GM12878 (cell line): ENCODE measurements around the gene CITED2. TPM values are rescaled to one million over a fixed set of nuclear protein-coding genes. Genes with fewer than 3 reads are reported as not detected.

Experiments used
- ATAC-seq: fragments of 200-7000 bp; cut with Tn5 transposase; 3 replicates; pipeline ENCODE4 v1.9.1; 2020; ENCODE audit warnings: mild to moderate bottlenecking, moderate library complexity
- BruUV-seq: library from RNA; stranded (reverse); fragments of 400-500 nt; replicated peaks from 2 replicates; lab custom pipeline; 2021; lab: Mats Ljungman, UMichigan
- CTCF ChIA-PET: fragments of 300-600 bp; sonication (Branson Sonifier 250); formaldehyde crosslinking; extraction: SDS; loops from one replicate; lab custom pipeline; 2021; ENCODE audit warnings: inconsistent platforms; lab: Yijun Ruan, JAX
- POLR2A ChIA-PET: fragments of 350-600 bp; formaldehyde crosslinking; extraction: SDS; loops from one replicate; lab custom pipeline; 2021; ENCODE audit warnings: inconsistent platforms; lab: Charles Lee
- RAD21 ChIA-PET: fragments of 300-600 bp; sonication (Branson Sonifier 250); formaldehyde crosslinking; loops from one replicate; lab custom pipeline; 2023; ENCODE audit warnings: antibody characterized with exemption; ENCODE audit not compliant: unreplicated experiment; lab: Charles Lee
- SMC1A ChIA-PET: fragments of 300-600 bp; sonication (Branson Sonifier 250); formaldehyde crosslinking; loops from one replicate; lab custom pipeline; 2023; ENCODE audit not compliant: unreplicated experiment, uncharacterized antibody; lab: Charles Lee
- DNase-seq: peaks from one replicate; pipeline ENCODE4 v3.0.0-alpha.2; 2011; ENCODE audit warnings: low read depth, low spot score
- FAIRE-seq: peaks from 3 replicates; lab custom pipeline; 2011; peaks lifted over from hg19 to GRCh38; lab: Jason Lieb, UNC
- H2AFZ ChIP-seq: 2 replicates; pipeline ENCODE4 v1.6.0; 2011; ENCODE audit warnings: low read depth, low read length, control low read depth; ENCODE audit not compliant: control insufficient read depth
- H3K27ac ChIP-seq: 2 replicates; pipeline ENCODE4 v1.5.1; 2011; ENCODE audit warnings: control low read depth; ENCODE audit not compliant: control insufficient read depth, insufficient read depth
- H3K27me3 ChIP-seq, 2 experiments: replicated peaks in 1 of 2; 2 replicates each; pipeline versions ENCODE4 v1.6.0 to v1.6.1; 2011; ENCODE audit warnings: low read length in 1 of 2; ENCODE audit not compliant: control insufficient read depth in 2 of 2, insufficient read depth in 2 of 2
- H3K36me3 ChIP-seq, 2 experiments: 2 replicates each; pipeline ENCODE4 v1.5.1; 2011; ENCODE audit warnings: low read length in 1 of 2; ENCODE audit not compliant: control insufficient read depth in 2 of 2, insufficient read depth in 2 of 2
- H3K4me1 ChIP-seq: 2 replicates; pipeline ENCODE4 v1.6.1; 2011; ENCODE audit warnings: mild to moderate bottlenecking, low read length, moderate library complexity, mixed read lengths; ENCODE audit not compliant: control insufficient read depth, insufficient read depth
- H3K4me2 ChIP-seq: 2 replicates; pipeline ENCODE4 v1.6.0; 2011; ENCODE audit warnings: control low read depth; ENCODE audit not compliant: control insufficient read depth, insufficient read depth
- H3K4me3 ChIP-seq: fragments of 200-600 bp; sonication (generic); 2 replicates; pipeline ENCODE4 v1.5.1; 2016
- H3K79me2 ChIP-seq: 2 replicates; pipeline ENCODE4 v1.6.0; 2011; ENCODE audit warnings: low read length; ENCODE audit not compliant: control insufficient read depth, insufficient read depth
- H3K9ac ChIP-seq: 2 replicates; pipeline ENCODE4 v1.8.0; 2011; ENCODE audit warnings: low read length, control low read depth, mixed read lengths; ENCODE audit not compliant: control insufficient read depth, insufficient read depth
- H3K9me3 ChIP-seq: replicated peaks from 3 replicates; pipeline ENCODE4 v1.5.1; 2011; ENCODE audit warnings: mild to moderate bottlenecking, low read length; ENCODE audit not compliant: control insufficient read depth, insufficient read depth
- H4K20me1 ChIP-seq: 2 replicates; pipeline ENCODE4 v1.6.0; 2011; ENCODE audit not compliant: control insufficient read depth, insufficient read depth
- NFYA ChIP-seq: IDR thresholded peaks from 2 replicates; pipeline ENCODE4 v1.6.1; 2011; ENCODE audit warnings: low read depth, mild to moderate bottlenecking, low read length, improper control_type of control experiment, borderline replicate concordance
- PAX5 ChIP-seq: IDR thresholded peaks from 2 replicates; pipeline ENCODE4 v1.6.1; 2011; ENCODE audit warnings: low read depth, low read length, borderline replicate concordance
- PKNOX1 ChIP-seq: fragments of 450-650 bp; IDR thresholded peaks from 2 replicates; pipeline ENCODE4 v1.6.1; 2016; ENCODE audit warnings: mild to moderate bottlenecking
- RAD21 ChIP-seq: IDR thresholded peaks from 2 replicates; pipeline ENCODE4 v1.6.1; 2011; ENCODE audit warnings: mild to moderate bottlenecking, low read depth, low read length, moderate library complexity; ENCODE audit not compliant: insufficient read depth
- RAD51 ChIP-seq: fragments of 450-650 bp; IDR thresholded peaks from 2 replicates; pipeline ENCODE4 v1.6.1; 2016; ENCODE audit warnings: moderate library complexity, mild to moderate bottlenecking, inconsistent platforms
- RCOR1 ChIP-seq: conservative IDR thresholded peaks from 2 replicates; pipeline ENCODE4 v1.6.1; 2012; ENCODE audit warnings: low read depth, low read length, improper control_type of control experiment
- RELA ChIP-seq: fragments of 450-650 bp; IDR thresholded peaks from 2 replicates; pipeline ENCODE4 v1.8.0; 2014; ENCODE audit warnings: borderline replicate concordance; ENCODE audit not compliant: partially characterized antibody
- SREBF1 ChIP-seq: IDR thresholded peaks from 2 replicates; pipeline ENCODE4 v1.6.1; 2012; ENCODE audit warnings: mild to moderate bottlenecking, low read length
- STAT3 ChIP-seq: IDR thresholded peaks from 2 replicates; pipeline ENCODE4 v1.6.1; 2011; ENCODE audit warnings: low read depth, low read length, improper control_type of control experiment
- ZNF384 ChIP-seq: IDR thresholded peaks from 2 replicates; pipeline ENCODE4 v1.6.1; 2012; ENCODE audit warnings: low read depth, mild to moderate bottlenecking, low read length, improper control_type of control experiment, borderline replicate concordance
- ZZZ3 ChIP-seq: IDR thresholded peaks from 2 replicates; pipeline ENCODE4 v1.6.1; 2011; ENCODE audit warnings: low read depth; ENCODE audit not compliant: control insufficient read depth, insufficient read length
- WGBS: methylation state at CpG from one replicate; pipeline ENCODE4 v1.1.6; 2016; ENCODE audit warnings: low lambda C conversion rate; ENCODE audit not compliant: insufficient replicate concordance, insufficient coverage; ENCODE audit errors: missing lambda C conversion rate; 5-methylcytosine and 5-hydroxymethylcytosine counted together
- in situ Hi-C: fragments of 300-500 bp; cut with MboI; formaldehyde crosslinking; loops from 9 replicates; pipeline ENCODE4 v1.14.3; 2018; ENCODE audit warnings: mixed read lengths
- intact Hi-C: fragments of 100-400 bp; cut with micrococcal nuclease; formaldehyde crosslinking; loops from one replicate; pipeline ENCODE4 v1.14.2; 2022; ENCODE audit not compliant: unreplicated experiment
- polyA plus RNA-seq, 11 experiments: library from polyadenylated mRNA; depleted of rRNA in 4 of 11; unstranded in 6 of 11; stranded (reverse) in 5 of 11; fragments of >200 nt; fragmentation: Nextera tagmentation in 4 of 11; fragmentation: Illumina TruSeq in 1 of 11; extraction: Ambion mirVana in 4 of 11; extraction: Trizol in 1 of 11; gene quantifications; 1 replicate in 1 of 11; 2 replicates in 10 of 11; pipeline versions ENCODE4 v1.2.1 to v1.2.3, GENCODE V29; 2011 to 2016; ENCODE audit warnings: inconsistent platforms in 2 of 11, missing spikeins in 2 of 11, low read depth in 1 of 11
- total RNA-seq, 4 experiments: library from RNA; depleted of rRNA in 3 of 4; stranded (reverse); fragments of >200 nt in 3 of 4; fragmentation: Illumina TruSeq in 1 of 4; extraction: Trizol in 1 of 4; gene quantifications; 2 replicates each; pipeline versions ENCODE4 v1.2.1 to v1.2.3, GENCODE V29; 2013 to 2021
- TF ChIP-seq, protein P1 (sequence below): IDR thresholded peaks from 2 replicates; pipeline ENCODE4 v1.6.1; 2011; ENCODE audit warnings: borderline replicate concordance, low read depth, mild to moderate bottlenecking, moderate library complexity, low read length; ENCODE audit not compliant: insufficient read depth, poor library complexity, severe bottlenecking
- TF ChIP-seq, protein P2 (sequence below): fragments of 450-650 bp; IDR thresholded peaks from 2 replicates; pipeline ENCODE4 v1.6.1; 2016; ENCODE audit warnings: mild to moderate bottlenecking, moderate library complexity, borderline replicate concordance

Gene CITED2
- total and polyA plus RNA-seq, 10 of the 15 experiments (the other 5 are each of a cell fraction or from before 2014, with no cell fraction given) = 0.08 to 20.0 (median 7.3) TPM

DNA sequence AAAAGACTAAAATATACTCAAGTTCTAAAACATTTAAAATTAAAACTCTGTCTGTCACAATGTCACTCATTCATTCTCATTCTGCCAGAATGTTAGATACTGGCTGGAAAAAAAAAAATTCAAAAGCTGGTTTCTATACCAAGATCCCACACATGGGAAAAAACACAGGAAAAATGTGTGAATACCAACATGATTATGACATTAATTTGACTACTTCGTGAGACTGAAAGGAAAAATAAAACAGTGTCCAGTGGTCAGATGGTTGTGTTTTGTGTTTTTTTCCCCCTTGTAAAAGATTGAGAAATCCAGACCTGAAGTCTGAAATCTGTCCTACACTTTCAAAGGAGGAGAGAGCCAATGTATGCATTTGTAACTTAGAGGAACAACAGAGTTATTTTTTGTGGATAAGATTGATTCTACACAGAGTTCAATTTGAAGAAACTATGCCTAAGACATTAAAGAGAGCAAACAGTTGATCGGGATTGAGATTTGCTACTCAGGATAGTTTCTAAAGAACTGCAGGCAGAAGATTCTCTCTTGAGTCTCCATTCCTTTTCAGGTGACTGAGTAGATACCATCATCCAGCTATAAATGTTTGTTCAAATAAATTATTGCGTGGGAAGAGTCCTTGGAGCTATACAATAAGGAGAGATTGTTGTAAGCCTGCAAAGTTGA is 43.5 kb downstream of the CITED2 start:
- intact Hi-C loops (no loop called here), in situ Hi-C loops (no loop called here)
- no peak overlapping the region for H3K4me2 ChIP-seq
- POLR2A ChIA-PET = interaction anchor here (0.6 to 1.2 kb wide), 3 partner anchors 12 to 227 kb away, joined by 3 to 4 read pairs (median 3); no protein-coding TSS in a partner anchor
- BruUV-seq = no TSS peak
- no peaks in the 10 kb centered on the region; the same call in 2 of the 3 replicates for H3K9me3 ChIP-seq
- CTCF ChIA-PET = interaction anchor here (1.0 to 2.2 kb wide), 6 partner anchors 9 to 111 kb away, joined by 3 to 6 read pairs (median 5); no protein-coding TSS in a partner anchor
- TF ChIP-seq SREBF1 (no peak), NFYA (no peak), ZZZ3 (no peak), RAD51 (no peak), RCOR1 (no peak), RELA (no peak), ZNF384 (no peak), PKNOX1 (no peak), RAD21 (no peak), STAT3 (no peak), PAX5 (no peak)
- TF ChIP-seq, protein P1, sequence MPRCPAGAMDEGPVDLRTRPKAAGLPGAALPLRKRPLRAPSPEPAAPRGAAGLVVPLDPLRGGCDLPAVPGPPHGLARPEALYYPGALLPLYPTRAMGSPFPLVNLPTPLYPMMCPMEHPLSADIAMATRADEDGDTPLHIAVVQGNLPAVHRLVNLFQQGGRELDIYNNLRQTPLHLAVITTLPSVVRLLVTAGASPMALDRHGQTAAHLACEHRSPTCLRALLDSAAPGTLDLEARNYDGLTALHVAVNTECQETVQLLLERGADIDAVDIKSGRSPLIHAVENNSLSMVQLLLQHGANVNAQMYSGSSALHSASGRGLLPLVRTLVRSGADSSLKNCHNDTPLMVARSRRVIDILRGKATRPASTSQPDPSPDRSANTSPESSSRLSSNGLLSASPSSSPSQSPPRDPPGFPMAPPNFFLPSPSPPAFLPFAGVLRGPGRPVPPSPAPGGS = no peak
- TF ChIP-seq, protein P2, sequence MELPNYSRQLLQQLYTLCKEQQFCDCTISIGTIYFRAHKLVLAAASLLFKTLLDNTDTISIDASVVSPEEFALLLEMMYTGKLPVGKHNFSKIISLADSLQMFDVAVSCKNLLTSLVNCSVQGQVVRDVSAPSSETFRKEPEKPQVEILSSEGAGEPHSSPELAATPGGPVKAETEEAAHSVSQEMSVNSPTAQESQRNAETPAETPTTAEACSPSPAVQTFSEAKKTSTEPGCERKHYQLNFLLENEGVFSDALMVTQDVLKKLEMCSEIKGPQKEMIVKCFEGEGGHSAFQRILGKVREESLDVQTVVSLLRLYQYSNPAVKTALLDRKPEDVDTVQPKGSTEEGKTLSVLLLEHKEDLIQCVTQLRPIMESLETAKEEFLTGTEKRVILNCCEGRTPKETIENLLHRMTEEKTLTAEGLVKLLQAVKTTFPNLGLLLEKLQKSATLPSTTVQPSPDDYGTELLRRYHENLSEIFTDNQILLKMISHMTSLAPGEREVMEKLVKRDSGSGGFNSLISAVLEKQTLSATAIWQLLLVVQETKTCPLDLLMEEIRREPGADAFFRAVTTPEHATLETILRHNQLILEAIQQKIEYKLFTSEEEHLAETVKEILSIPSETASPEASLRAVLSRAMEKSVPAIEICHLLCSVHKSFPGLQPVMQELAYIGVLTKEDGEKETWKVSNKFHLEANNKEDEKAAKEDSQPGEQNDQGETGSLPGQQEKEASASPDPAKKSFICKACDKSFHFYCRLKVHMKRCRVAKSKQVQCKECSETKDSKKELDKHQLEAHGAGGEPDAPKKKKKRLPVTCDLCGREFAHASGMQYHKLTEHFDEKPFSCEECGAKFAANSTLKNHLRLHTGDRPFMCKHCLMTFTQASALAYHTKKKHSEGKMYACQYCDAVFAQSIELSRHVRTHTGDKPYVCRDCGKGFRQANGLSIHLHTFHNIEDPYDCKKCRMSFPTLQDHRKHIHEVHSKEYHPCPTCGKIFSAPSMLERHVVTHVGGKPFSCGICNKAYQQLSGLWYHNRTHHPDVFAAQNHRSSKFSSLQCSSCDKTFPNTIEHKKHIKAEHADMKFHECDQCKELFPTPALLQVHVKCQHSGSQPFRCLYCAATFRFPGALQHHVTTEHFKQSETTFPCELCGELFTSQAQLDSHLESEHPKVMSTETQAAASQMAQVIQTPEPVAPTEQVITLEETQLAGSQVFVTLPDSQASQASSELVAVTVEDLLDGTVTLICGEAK = no peak
- H2AFZ ChIP-seq = no peak overlapping the region
- no peaks in the 10 kb centered on the region for H3K36me3 ChIP-seq
- WGBS = 65% methylated on average over 3 of the region's 3 CpGs
- no peak overlapping the region for H3K27ac ChIP-seq
- DNase-seq (no peak), FAIRE-seq (no peak), ATAC-seq (no peak)
- H4K20me1 ChIP-seq = no peaks in the 10 kb centered on the region
- no peak overlapping the region for H3K4me3 ChIP-seq
- RAD21 ChIA-PET = interaction anchor here (1.1 to 1.7 kb wide), 3 partner anchors 34 to 112 kb away, joined by 4 to 8 read pairs (median 4); partner anchors contain the start of gene TXLNB
- H3K4me1 ChIP-seq = peaks cover 11% of the 10 kb centered on the region
- SMC1A ChIA-PET = interaction anchor here (0.8 to 9.9 kb wide), 9 partner anchors 8 to 609 kb away, joined by 3 to 60 read pairs (median 3); no protein-coding TSS in a partner anchor
- H3K79me2 ChIP-seq = no peaks in the 10 kb centered on the region
- no peaks in the 10 kb centered on the region for H3K27me3 ChIP-seq
- no peak overlapping the region for H3K9ac ChIP-seq
